IMR-90 (cell line): ENCODE measurements around the gene RAB27A. TPM values are rescaled to one million over a fixed set of nuclear protein-coding genes. Genes with fewer than 3 reads are reported as not detected.

Source experiments
- ATAC-seq: fragments of 200-7000 bp; cut with Tn5 transposase; 2 replicates; pipeline ENCODE4 v1.9.1; 2020; ENCODE audit warnings: low read depth, mild to moderate bottlenecking, moderate library complexity
- BruUV-seq: library from RNA; stranded (reverse); fragments of 400-500 nt; replicated peaks from 2 replicates; lab custom pipeline; 2021; lab: Mats Ljungman, UMichigan
- CTCF ChIA-PET: fragments of 300-600 bp; formaldehyde crosslinking; extraction: SDS; loops from one replicate; lab custom pipeline; 2021; ENCODE audit warnings: antibody characterized with exemption; lab: Yijun Ruan, JAX
- POLR2A ChIA-PET: fragments of 300-600 bp; sonication (Branson Sonifier 250); formaldehyde crosslinking; loops from one replicate; lab custom pipeline; 2022; ENCODE audit warnings: antibody characterized with exemption; ENCODE audit not compliant: unreplicated experiment; lab: Charles Lee
- DNase-seq: peaks from one replicate; pipeline ENCODE4 v3.0.0; 2013
- H2AFZ ChIP-seq: replicated peaks from 2 replicates; pipeline ENCODE3; 2013; ENCODE audit warnings: low read length, mild to moderate bottlenecking; ENCODE audit not compliant: poor library complexity
- H2AK5ac ChIP-seq: 2 replicates; pipeline ENCODE4 v1.6.1; 2013; ENCODE audit warnings: low read depth, low read length, inconsistent platforms
- H2AK9ac ChIP-seq: replicated peaks from 2 replicates; pipeline ENCODE3; 2013; ENCODE audit warnings: mild to moderate bottlenecking, low read depth, low read length, moderate library complexity; ENCODE audit not compliant: poor library complexity
- H2BK120ac ChIP-seq: 2 replicates; pipeline ENCODE4 v1.6.1; 2013; ENCODE audit warnings: low read depth, low read length, inconsistent platforms
- H2BK15ac ChIP-seq: 3 replicates; pipeline ENCODE4 v1.6.1; 2013; ENCODE audit warnings: low read depth, low read length, inconsistent platforms
- H2BK20ac ChIP-seq: 2 replicates; pipeline ENCODE4 v1.6.1; 2013; ENCODE audit warnings: low read depth, mild to moderate bottlenecking, inconsistent platforms, low read length, moderate library complexity
- H2BK5ac ChIP-seq: 2 replicates; pipeline ENCODE4 v1.6.1; 2013; ENCODE audit warnings: mild to moderate bottlenecking, low read depth, low read length, inconsistent platforms; ENCODE audit not compliant: poor library complexity, severe bottlenecking
- H3K14ac ChIP-seq: replicated peaks from 2 replicates; pipeline ENCODE4 v1.6.1; 2013; ENCODE audit warnings: low read depth, low read length, inconsistent platforms
- H3K18ac ChIP-seq: 2 replicates; pipeline ENCODE4 v1.6.1; 2013; ENCODE audit warnings: low read depth, low read length, control low read depth
- H3K23ac ChIP-seq: 2 replicates; pipeline ENCODE4 v1.6.1; 2013; ENCODE audit warnings: low read depth, low read length, inconsistent platforms
- H3K27ac ChIP-seq: 2 replicates; pipeline ENCODE4 v1.5.1; 2013; ENCODE audit warnings: mild to moderate bottlenecking, control low read depth, low read length; ENCODE audit not compliant: insufficient read depth
- H3K27me3 ChIP-seq: 2 replicates; pipeline ENCODE4 v1.6.1; 2013; ENCODE audit warnings: low read length; ENCODE audit not compliant: control insufficient read depth, insufficient read depth
- H3K36me3 ChIP-seq: 2 replicates; pipeline ENCODE4 v1.6.1; 2013; ENCODE audit warnings: low read length, mixed read lengths; ENCODE audit not compliant: control insufficient read depth, insufficient read depth
- H3K4ac ChIP-seq: 2 replicates; pipeline ENCODE4 v1.6.1; 2013; ENCODE audit warnings: low read depth, low read length, inconsistent platforms
- H3K4me1 ChIP-seq: 2 replicates; pipeline ENCODE4 v1.6.1; 2013; ENCODE audit warnings: low read length, mixed read lengths; ENCODE audit not compliant: control insufficient read depth, insufficient read depth
- H3K4me2 ChIP-seq: 2 replicates; pipeline ENCODE4 v1.6.1; 2013; ENCODE audit warnings: low read depth, mild to moderate bottlenecking, control low read depth, low read length, moderate library complexity
- H3K4me3 ChIP-seq: 2 replicates; pipeline ENCODE4 v1.5.1; 2013; ENCODE audit warnings: low read depth, mild to moderate bottlenecking, control low read depth, low read length, moderate library complexity; ENCODE audit not compliant: insufficient read depth
- H3K56ac ChIP-seq: 2 replicates; pipeline ENCODE4 v1.6.1; 2013; ENCODE audit warnings: low read length, inconsistent platforms; ENCODE audit not compliant: insufficient read depth; ENCODE audit errors: extremely low read depth
- H3K79me1 ChIP-seq, 2 experiments: 2 replicates each; pipeline ENCODE4 v1.6.1; 2013; ENCODE audit warnings: low read length in 2 of 2, inconsistent platforms in 1 of 2, low read depth in 1 of 2
- H3K9ac ChIP-seq: 2 replicates; pipeline ENCODE4 v1.6.1; 2013; ENCODE audit warnings: low read depth, low read length, control low read depth
- H3K9me1 ChIP-seq: 2 replicates; pipeline ENCODE4 v1.6.1; 2013; ENCODE audit warnings: low read length, inconsistent platforms; ENCODE audit not compliant: insufficient read depth
- H3K9me3 ChIP-seq: 2 replicates; pipeline ENCODE4 v1.6.1; 2013; ENCODE audit warnings: low read length; ENCODE audit not compliant: control insufficient read depth, insufficient read depth
- H4K20me1 ChIP-seq: 2 replicates; pipeline ENCODE4 v1.6.1; 2013; ENCODE audit warnings: low read length, inconsistent platforms; ENCODE audit not compliant: insufficient read depth
- H4K5ac ChIP-seq: 2 replicates; pipeline ENCODE4 v1.6.1; 2013; ENCODE audit warnings: mild to moderate bottlenecking, low read depth, low read length, control low read depth
- H4K8ac ChIP-seq, 2 experiments: 2 replicates each; pipeline ENCODE4 v1.6.1; 2013; ENCODE audit warnings: low read depth in 2 of 2, low read length in 2 of 2, control low read depth in 1 of 2, inconsistent platforms in 1 of 2
- H4K91ac ChIP-seq: 2 replicates; pipeline ENCODE4 v1.6.1; 2013; ENCODE audit warnings: low read depth, low read length, inconsistent platforms; ENCODE audit not compliant: insufficient read depth
- BHLHE40 ChIP-seq: fragments of 150-350 bp; IDR thresholded peaks from 2 replicates; pipeline ENCODE4 v1.6.1; 2016; ENCODE audit warnings: mild to moderate bottlenecking, low read depth, low read length
- CEBPB ChIP-seq: IDR thresholded peaks from 2 replicates; pipeline ENCODE4 v1.6.1; 2012; ENCODE audit warnings: low read depth, low read length, improper control_type of control experiment
- CHD1 ChIP-seq: IDR thresholded peaks from 2 replicates; pipeline ENCODE4 v1.6.1; 2012; ENCODE audit warnings: low read depth, low read length, improper control_type of control experiment
- FOS ChIP-seq: fragments of 150-350 bp; IDR thresholded peaks from 2 replicates; pipeline ENCODE4 v1.6.1; 2016; ENCODE audit warnings: low read depth, low read length
- MAFK ChIP-seq: IDR thresholded peaks from 2 replicates; pipeline ENCODE4 v1.6.1; 2012; ENCODE audit warnings: low read depth, low read length, improper control_type of control experiment
- MXI1 ChIP-seq: IDR thresholded peaks from 2 replicates; pipeline ENCODE4 v1.6.1; 2012; ENCODE audit warnings: low read depth, mild to moderate bottlenecking, low read length, moderate library complexity, borderline replicate concordance
- NFE2L2 ChIP-seq: fragments of 150-350 bp; IDR thresholded peaks from 2 replicates; pipeline ENCODE4 v1.6.1; 2016; ENCODE audit warnings: low read depth, mild to moderate bottlenecking, low read length
- POLR2A ChIP-seq: IDR thresholded peaks from 2 replicates; pipeline ENCODE4 v1.6.1; 2012; ENCODE audit warnings: mild to moderate bottlenecking, low read depth, low read length
- RAD21 ChIP-seq: IDR thresholded peaks from 2 replicates; pipeline ENCODE4 v1.6.1; 2012; ENCODE audit warnings: low read length, improper control_type of control experiment
- RCOR1 ChIP-seq: IDR thresholded peaks from 2 replicates; pipeline ENCODE4 v1.6.1; 2012; ENCODE audit warnings: mild to moderate bottlenecking, low read length, improper control_type of control experiment; ENCODE audit not compliant: insufficient replicate concordance
- RFX5 ChIP-seq: IDR thresholded peaks from 2 replicates; pipeline ENCODE4 v1.8.0; 2012; ENCODE audit warnings: low read depth, mild to moderate bottlenecking, low read length, moderate library complexity
- SMC3 ChIP-seq: fragments of 150-350 bp; IDR thresholded peaks from 2 replicates; pipeline ENCODE4 v1.6.1; 2016; ENCODE audit warnings: low read depth, mild to moderate bottlenecking, antibody characterized with exemption, low read length, moderate library complexity
- WGBS, 2 experiments: methylation state at CpG; one replicate each; pipeline versions ENCODE4 v1.1.5 to v1.1.7; 2013; ENCODE audit warnings: missing lambda C conversion rate in 2 of 2; ENCODE audit not compliant: insufficient read length in 1 of 2; ENCODE audit errors: extremely low coverage in 2 of 2; 5-methylcytosine and 5-hydroxymethylcytosine counted together
- dilution Hi-C: fragments of 300-500 bp; cut with HindIII; formaldehyde crosslinking; loops from one replicate; pipeline ENCODE4 v1.14.3; 2018; ENCODE audit warnings: low sequenced_read_pairs; ENCODE audit not compliant: unreplicated experiment
- in situ Hi-C: fragments of 300-500 bp; cut with MboI; formaldehyde crosslinking; loops from 3 replicates; pipeline ENCODE4 v1.14.3; 2019; ENCODE audit warnings: low sequenced_read_pairs, inconsistent platforms, mixed read lengths
- intact Hi-C: fragments of 100-400 bp; cut with micrococcal nuclease; formaldehyde crosslinking; loops from 2 replicates; pipeline ENCODE4 v1.10.0; 2022
- polyA plus RNA-seq, 3 experiments: library from polyadenylated mRNA; depleted of rRNA; stranded (reverse); fragments of >200 nt; gene quantifications; 2 replicates each; pipeline ENCODE4 v1.2.3, GENCODE V29; 2012; ENCODE audit warnings: low replicate concordance in 1 of 3
- total RNA-seq: library from RNA; depleted of rRNA; stranded (reverse); fragments of >200 nt; gene quantifications from 2 replicates; pipeline ENCODE4 v1.2.3, GENCODE V29; 2012
- TF ChIP-seq, protein P1 (sequence below): fragments of 150-350 bp; IDR thresholded peaks from 2 replicates; pipeline ENCODE4 v1.6.1; 2016; ENCODE audit warnings: low read depth, mild to moderate bottlenecking, low read length, moderate library complexity, borderline replicate concordance
- TF ChIP-seq, protein P2 (sequence below): conservative IDR thresholded peaks from 2 replicates; pipeline ENCODE4 v1.5.1; 2012; ENCODE audit warnings: mild to moderate bottlenecking, low read depth, low read length, improper control_type of control experiment

Gene RAB27A
- total and polyA plus RNA-seq, 2 of the 4 experiments (the other 2 are of a cell fraction) = 4.8 to 13.7 TPM

DNA sequence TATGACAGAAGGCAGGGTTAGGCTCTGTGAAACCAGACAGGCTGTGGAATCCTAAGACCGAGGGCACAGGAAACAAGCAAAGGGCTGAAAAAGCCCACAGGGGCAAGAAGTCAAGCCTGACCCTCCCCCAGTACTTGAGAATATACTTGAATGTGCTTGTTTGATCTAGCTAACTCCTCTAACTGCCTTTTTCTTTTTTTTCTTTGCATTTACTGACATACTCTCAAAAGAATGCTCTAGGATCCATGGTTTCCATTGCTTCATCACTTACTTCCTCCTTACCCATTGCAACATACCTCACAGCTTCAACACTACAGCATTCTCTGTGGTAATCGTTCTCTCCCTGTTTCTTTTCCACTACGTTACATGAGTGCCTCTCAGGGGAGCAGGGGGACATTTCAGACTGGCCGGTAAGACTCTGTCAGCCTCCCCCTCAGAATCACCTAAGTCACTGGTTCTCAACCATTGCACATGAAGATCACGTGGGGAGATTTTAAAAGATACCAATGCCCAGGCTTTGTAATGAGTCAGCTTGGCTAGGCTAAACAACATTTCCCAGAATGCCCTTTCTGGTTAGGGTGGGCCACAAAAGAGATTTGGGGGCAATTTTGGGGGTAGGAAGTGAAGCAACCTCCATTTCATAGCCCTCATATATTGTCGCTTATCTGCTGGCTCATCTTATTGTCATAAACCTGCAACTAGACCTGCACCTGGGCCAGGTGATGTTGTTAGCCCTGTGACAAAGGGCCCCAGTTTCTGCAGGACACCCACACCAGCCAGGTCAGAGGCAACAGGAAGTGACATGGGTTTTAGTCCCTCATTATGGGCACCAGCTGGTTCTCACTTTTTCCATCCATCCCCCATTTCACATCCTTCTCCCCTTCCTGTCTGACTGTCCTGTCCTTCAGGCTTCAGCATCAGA lies 68.3 kb downstream of the RAB27A start:
- ChIA-PET CTCF (interaction anchor here (0.6 to 1.9 kb wide), 5 partner anchors 11 to 218 kb away, joined by 3 to 6 read pairs (median 3); no protein-coding TSS in a partner anchor), POLR2A (interaction anchor here (0.5 kb wide), 2 partner anchors 9 to 124 kb away, joined by 3 to 5 read pairs; no protein-coding TSS in a partner anchor)
- Histone ChIP-seq H3K9me3 (no peaks in the 10 kb centered on the region), H3K4me1 (peaks cover 11% of the 10 kb centered on the region), H3K9me1 (peaks cover 7% of the 10 kb centered on the region), H3K4me3 (peak overlapping the region; percentile 11; the same call in 1 of the 2 replicates), H3K56ac (peak overlapping the region; percentile 90), H2AK9ac (peak overlapping the region; percentile 93), H3K27me3 (no peaks in the 10 kb centered on the region), H4K8ac (peak overlapping the region; percentile 0 to 97), H2BK5ac (peak overlapping the region; percentile 96), H2AK5ac (peak overlapping the region; percentile 91), H2BK20ac (peak overlapping the region; percentile 96), H3K4me2 (peak overlapping the region; percentile 86), H3K36me3 (peaks cover 1% of the 10 kb centered on the region; the same call in 1 of the 2 replicates), H3K23ac (peak overlapping the region; percentile 94), H3K27ac (peak overlapping the region; percentile 96), H3K9ac (peak overlapping the region; percentile 70), H4K5ac (peak overlapping the region; percentile 98), H3K18ac (peak overlapping the region; percentile 98), H3K14ac (peak overlapping the region; percentile 96), H4K20me1 (no peaks in the 10 kb centered on the region), H3K4ac (peak overlapping the region; percentile 98), H2BK120ac (peak overlapping the region; percentile 98), H2BK15ac (peak overlapping the region; percentile 94), H3K79me1 (0 out of 4 replicates have a peak, but pooled peaks cover 0 to 4% of the 10 kb centered on the region in 2 experiments), H4K91ac (peak overlapping the region; percentile 98), H2AFZ (peak overlapping the region; percentile 87)
- ATAC-seq (peak; percentile 84), DNase-seq (peak; percentile 96)
- BruUV-seq = no TSS peak
- dilution Hi-C loops (no loop called here), in situ Hi-C loops (loop anchor here (5.0 kb wide), 1 partner anchor 61 kb away; no protein-coding TSS in a partner anchor), intact Hi-C loops (loop anchor here (1.0 to 5.0 kb wide), 3 partner anchors 25 to 69 kb away; partner anchors contain the start of gene RSL24D1)
- WGBS, 2 experiments = 33% methylated on average over 3 of the region's 6 CpGs; no CpG with 5 or more reads in 1 of the 2 experiments
- TF ChIP-seq RFX5 (no peak), FOS (peak; percentile 55; the same call in 1 of the 2 replicates), CEBPB (peak; percentile 100), SMC3 (peak; percentile 27; the same call in 1 of the 2 replicates), CHD1 (no peak), RCOR1 (no peak), BHLHE40 (peak; percentile 74; the same call in 1 of the 2 replicates), RAD21 (no peak), MAFK (peak; percentile 7; the same call in 1 of the 2 replicates), NFE2L2 (peak; percentile 19; the same call in 1 of the 2 replicates), MXI1 (no peak), POLR2A (peak; percentile 34; the same call in 1 of the 2 replicates)
- TF ChIP-seq, protein P1, sequence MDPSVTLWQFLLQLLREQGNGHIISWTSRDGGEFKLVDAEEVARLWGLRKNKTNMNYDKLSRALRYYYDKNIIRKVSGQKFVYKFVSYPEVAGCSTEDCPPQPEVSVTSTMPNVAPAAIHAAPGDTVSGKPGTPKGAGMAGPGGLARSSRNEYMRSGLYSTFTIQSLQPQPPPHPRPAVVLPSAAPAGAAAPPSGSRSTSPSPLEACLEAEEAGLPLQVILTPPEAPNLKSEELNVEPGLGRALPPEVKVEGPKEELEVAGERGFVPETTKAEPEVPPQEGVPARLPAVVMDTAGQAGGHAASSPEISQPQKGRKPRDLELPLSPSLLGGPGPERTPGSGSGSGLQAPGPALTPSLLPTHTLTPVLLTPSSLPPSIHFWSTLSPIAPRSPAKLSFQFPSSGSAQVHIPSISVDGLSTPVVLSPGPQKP = no peak
- TF ChIP-seq, protein P2, sequence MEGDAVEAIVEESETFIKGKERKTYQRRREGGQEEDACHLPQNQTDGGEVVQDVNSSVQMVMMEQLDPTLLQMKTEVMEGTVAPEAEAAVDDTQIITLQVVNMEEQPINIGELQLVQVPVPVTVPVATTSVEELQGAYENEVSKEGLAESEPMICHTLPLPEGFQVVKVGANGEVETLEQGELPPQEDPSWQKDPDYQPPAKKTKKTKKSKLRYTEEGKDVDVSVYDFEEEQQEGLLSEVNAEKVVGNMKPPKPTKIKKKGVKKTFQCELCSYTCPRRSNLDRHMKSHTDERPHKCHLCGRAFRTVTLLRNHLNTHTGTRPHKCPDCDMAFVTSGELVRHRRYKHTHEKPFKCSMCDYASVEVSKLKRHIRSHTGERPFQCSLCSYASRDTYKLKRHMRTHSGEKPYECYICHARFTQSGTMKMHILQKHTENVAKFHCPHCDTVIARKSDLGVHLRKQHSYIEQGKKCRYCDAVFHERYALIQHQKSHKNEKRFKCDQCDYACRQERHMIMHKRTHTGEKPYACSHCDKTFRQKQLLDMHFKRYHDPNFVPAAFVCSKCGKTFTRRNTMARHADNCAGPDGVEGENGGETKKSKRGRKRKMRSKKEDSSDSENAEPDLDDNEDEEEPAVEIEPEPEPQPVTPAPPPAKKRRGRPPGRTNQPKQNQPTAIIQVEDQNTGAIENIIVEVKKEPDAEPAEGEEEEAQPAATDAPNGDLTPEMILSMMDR = no peak
